GM18861 (cell line): ENCODE measurements around the gene KSR2.
"Not testable (repeated sequence)": the region's sequence is repeated elsewhere in the genome, so short reads cannot be mapped to it uniquely, and the experiment has no call there.

ENCODE experiments used
- ATAC-seq: cut with Tn5 transposase; IDR thresholded peaks from one replicate; pipeline ENCODE4 v1.9.1; 2021; ENCODE audit not compliant: unreplicated experiment

KSR2 gene

DNA sequence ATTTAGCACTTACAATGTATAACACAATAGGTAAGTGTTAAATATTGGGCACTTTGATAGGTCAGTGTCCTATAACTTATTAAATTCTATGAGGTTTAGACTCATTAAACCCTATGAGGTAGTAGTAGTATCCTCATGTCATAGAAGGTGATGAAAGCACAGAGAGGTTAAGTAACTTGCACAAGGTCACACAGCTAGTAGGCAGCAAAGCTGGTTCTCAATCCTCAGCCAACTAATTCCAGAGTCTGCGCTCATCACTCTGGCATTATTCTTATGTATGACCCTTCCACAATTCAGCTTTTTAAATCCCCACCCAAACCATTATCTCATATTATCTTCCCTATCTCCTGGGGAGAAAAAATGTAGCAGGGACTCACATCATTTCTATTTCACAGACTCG is 141.1 kb downstream of the KSR2 start:
- no peak for ATAC-seq

DNA sequence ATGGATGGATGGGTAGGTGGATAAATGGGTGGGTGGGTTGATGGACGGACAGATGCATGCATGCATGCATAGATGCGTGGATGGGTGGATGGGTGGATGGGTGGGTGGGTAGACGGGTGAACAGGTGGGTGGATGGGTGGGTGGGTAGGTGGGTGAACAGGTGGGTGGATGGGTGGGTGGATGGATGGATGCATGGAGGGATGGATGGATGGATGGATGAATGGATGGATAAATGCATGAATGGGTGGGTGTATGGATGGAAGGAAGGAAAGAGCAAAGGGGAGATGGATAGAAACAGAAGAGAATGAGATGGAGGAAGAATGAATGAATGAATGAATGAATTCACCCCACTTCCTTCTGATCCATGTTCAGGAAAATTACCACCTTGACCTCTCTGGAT is 143.0 kb downstream of the KSR2 start:
- ATAC-seq = no peak

DNA sequence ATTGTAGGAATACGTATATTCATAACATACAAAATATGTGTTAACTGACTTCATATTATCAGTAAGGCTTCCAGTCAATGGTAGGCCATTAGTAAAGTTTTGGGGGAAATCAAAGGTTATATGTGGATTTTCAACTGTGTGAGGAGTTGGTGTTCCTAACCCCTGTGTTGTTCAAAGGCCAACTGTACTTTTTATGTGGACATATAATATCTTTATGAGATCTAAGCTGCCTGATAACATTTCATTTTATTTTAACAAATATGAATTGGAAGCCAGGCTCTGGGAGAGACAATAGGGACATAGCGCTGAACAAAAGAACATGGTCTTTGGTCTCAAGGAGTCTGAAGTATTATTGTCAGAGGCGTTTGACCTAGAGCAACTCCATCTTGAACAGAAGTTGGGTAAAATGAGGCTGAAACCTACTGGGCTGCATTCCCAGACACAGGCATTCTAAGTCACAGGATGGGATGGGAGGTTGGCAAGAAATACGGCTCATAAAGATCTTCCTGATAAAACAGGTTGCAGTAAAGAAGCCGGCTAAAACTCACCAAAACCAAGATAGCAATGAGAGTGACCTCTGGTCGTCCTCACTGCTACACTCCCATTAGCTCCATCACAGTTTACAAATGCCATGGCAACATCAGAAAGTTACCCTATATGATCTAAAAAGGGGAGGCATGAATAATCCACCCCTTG is 147.2 kb downstream of the KSR2 start:
- ATAC-seq = no peak

- no peak for ATAC-seq
These were observed 148.4 kb downstream of the KSR2 start for GRCh38 chr12:117820216-117820907.

- no peak for ATAC-seq
These were observed 149.6 kb downstream of the KSR2 start for GRCh38 chr12:117819160-117819559.

DNA sequence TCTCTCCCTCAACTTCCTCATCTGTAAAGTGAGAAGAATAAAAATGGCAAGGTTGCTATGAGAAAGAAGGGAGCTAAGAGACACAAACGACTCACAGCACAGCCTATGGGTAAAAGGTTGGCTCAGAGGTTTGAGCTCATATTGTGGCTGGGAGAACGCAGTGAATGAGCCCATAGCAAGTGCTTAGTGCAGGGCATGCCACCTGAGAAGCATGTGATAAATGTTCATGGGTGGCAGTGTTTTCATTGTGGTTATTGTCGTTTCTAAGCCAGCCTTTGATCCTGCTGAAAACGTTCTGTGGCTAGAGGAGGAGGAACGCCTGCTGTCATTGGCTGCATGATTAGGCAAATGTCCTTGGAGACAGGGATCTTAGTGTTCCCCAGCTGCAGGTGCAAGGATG is 150.4 kb downstream of the KSR2 start:
- ATAC-seq = no peak

- ATAC-seq = no peak
These were observed 159.3 kb downstream of the KSR2 start for GRCh38 chr12:117809509-117809908.

- no peak for ATAC-seq
These were observed 160.8 kb downstream of the KSR2 start for GRCh38 chr12:117807946-117808345.

GRCh38 chr12:117807355-117807754 is 161.4 kb downstream of the KSR2 start:
- ATAC-seq = no peak

DNA sequence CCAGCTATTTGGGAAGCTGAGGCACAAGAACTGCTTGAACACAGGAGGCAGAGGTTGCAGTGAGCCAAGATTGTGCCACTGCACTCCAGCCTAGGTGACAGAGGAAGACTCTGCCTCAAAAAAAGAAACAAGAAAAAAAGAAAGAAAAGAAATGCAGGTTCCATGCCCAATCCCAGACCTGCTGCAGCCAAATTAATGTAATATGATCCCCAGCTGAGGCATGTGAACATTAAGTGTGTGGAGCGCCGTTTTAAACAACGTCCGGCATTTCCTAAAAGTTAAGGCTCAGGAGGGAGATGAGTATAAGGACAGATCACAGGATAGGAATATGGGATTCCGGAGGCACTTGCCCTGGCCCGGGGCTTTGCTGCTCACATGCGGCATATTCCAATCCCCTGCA is 162.9 kb downstream of the KSR2 start:
- no peak for ATAC-seq

GRCh38 chr12:117803001-117803400 is 165.8 kb downstream of the KSR2 start:
- no peak for ATAC-seq

DNA sequence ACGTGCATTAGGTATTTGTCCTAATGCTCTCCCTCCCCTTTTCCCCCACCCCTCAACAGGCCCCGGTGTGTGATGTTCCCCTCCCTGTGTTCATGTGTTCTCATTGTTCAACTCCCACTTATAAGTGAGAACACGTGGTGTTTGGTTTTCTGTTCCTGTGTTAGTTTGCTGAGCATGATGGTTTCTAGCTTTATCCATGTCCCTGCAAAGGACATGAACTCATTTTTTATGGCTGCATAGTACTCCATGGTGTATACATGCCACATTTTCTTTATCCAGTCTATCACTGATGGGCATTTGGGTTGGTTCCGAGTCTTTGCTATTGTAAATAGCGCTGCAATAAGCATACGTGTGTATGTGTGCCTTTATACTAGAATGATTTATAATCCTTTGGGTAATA is 168.1 kb downstream of the KSR2 start:
- not testable (repeated sequence) for ATAC-seq

GRCh38 chr12:117797202-117797601 is 171.6 kb downstream of the KSR2 start:
- ATAC-seq = no peak

DNA sequence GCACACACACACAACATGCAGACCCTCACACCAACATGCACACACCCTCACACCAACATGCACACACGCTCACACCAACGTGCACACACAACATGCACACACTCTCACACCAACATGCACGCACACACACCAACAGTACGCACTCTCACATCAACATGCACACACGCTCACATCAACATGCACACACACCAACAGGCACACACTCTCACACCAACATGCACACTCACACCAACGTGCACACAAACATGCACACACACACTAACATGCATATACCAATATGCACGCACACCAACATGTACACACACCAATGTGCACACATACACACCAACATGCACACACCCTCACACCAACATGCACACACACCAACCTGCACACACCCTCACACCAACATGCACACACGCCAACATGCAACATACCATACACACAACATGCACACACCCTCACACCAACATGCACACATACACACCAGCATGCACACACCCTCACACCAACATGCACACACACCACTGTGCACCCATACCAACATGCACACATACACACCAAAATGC is 175.8 kb downstream of the KSR2 start:
- no peak for ATAC-seq

- no peak for ATAC-seq
These were observed 176.3 kb downstream of the KSR2 start for GRCh38 chr12:117792471-117792870.

- ATAC-seq = no peak
These were observed 177.8 kb downstream of the KSR2 start for GRCh38 chr12:117790948-117791347.

DNA sequence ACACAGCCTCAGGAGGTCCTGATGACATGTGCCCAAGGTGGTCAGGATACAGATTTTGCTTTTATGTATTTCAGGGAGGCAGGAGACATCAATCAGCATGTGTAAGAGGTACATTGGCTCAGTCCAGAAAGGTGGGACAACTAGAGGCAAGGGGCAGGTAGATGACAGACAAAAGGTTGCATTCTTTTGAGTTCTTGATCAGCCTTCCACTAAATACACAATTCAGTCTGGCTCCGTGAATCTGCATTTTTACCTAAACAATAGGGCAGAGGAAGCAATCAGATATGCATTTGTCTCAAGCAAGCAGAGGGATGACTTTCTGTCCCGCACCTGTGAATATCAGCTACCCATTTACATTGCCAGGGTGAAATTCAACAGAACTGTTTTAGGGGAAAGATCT is 178.6 kb downstream of the KSR2 start:
- ATAC-seq = no peak

DNA sequence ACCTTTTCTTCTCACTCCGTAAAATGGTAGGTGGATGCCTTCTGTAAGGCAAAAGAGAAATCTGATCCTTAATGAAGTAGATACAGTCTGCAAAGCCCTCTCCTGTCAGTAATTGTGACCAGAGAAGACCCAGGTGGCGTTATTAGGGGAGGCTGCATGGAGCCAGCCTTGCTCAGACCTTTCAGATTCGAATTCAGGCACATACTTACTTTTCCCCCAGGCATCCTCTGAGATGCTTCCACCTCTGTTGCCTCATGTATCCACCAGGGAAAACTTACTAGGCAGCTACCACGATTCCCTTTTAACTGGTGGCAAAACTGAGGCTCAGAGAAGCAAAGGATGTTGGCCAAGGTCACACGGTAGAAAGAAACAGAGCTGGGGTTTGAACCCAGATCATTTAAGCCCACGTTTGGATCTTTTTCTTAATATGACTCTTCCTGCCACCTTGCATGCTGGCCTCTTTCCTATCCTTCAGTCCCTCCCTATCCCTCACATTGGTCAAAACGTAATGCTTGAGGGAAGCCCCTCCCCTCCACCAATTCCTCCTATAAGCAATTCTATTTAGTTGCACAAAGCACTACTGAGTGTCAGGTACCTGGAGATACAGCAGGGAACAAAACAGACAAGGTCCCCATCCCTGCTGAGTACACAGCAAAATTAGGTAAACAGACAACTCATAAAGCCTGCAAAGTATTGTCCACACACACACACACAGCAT is 179.4 kb downstream of the KSR2 start:
- ATAC-seq = no peak

- ATAC-seq = no peak
These were observed 190.1 kb downstream of the KSR2 start for GRCh38 chr12:117778656-117779055.

- no peak for ATAC-seq
These were observed 193.6 kb downstream of the KSR2 start for GRCh38 chr12:117774941-117775775.

DNA sequence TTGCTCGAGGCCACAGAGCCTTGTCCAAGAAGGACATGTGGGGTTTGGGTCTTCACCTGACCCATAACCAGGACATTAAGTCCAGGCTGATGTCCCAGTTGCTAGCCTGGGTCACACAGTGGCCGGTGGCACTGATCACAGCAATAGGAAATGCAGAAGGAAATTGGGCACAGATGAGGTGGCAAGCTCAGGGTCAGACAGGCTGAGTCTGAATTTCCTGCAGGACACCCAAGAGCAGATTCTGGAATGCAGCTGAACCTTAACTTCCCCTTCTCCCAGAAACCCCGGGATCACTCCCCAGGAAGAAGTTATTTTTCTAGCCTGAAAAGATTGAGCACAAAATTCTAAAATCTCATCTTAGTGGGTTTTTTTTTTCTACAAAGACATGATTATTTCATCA is 199.9 kb downstream of the KSR2 start:
- no peak for ATAC-seq
